DMS 273 (cell line): Measurements from ENCODE around the gene ZCCHC8.
"Not testable (repeated sequence)": the region's sequence is repeated elsewhere in the genome, so short reads cannot be mapped to it uniquely, and the experiment has no call there.

Source experiments
- DNase-seq: peaks from one replicate; lab custom pipeline; 2025; ENCODE audit not compliant: unreplicated experiment; lab: John Stamatoyannopoulos, UW

ZCCHC8 gene

DNA sequence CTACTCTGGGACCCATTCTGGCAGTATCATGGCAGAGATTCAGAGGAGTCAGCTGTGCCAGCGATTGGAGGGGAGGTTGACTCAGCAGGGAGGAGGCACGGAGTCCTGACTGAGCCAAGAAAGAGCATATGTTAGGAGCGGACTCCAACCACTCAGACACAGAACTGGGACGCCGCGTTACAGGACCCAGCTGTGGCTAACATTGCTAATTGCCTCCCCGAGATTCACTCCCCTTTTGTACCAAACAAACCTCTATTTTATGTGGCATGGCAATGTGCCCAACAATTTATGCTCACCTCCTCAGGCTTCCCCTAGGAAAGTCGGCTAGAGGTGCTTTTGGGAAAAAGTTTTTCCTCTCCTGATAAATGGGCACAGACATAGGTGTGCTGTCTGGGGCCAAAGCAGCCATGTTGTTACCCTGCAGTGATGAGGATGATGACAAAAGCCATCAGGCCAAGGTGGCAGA lies 63.0 kb downstream of the ZCCHC8 start:
- peak; percentile 95 for DNase-seq

DNA sequence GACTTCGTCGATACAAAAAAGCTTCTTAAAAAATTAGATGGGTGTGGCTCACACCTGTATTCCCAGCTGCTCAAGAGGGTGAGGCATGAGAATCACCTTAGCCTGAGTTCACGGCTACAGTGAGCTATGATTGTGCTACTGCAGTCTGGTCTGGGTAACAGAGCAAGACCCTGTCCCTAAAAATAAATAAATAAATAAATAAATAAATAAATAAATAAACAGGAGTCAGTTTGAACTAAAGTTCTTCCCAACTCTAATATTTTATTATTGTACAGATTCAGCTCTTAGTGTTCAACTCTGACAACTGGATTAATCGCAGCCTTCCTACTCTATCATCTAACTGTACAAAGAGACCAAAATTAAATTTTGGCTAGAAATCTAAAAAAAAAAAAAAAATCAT lies 65.5 kb downstream of the ZCCHC8 start:
- no peak for DNase-seq

DNA sequence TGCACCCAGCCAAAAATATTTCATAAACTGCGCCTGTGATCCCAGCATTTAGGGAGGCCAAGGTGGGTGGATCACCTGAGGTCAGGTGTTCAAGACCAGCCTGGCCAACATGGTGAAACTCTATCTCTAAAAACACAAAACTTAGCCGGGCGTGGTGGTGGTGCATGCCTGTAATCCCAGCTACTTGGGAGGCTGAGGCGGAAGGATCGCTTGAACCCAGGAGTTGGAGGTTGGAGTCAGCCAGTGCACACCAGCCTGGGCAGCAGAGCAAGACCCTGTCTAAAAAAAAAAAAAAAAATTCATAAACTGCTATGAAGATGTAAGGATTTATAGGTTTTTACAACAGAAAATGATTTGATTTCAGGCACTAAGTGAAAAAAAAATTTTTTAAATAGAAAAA lies 71.7 kb downstream of the ZCCHC8 start:
- DNase-seq = not testable (repeated sequence)

DNA sequence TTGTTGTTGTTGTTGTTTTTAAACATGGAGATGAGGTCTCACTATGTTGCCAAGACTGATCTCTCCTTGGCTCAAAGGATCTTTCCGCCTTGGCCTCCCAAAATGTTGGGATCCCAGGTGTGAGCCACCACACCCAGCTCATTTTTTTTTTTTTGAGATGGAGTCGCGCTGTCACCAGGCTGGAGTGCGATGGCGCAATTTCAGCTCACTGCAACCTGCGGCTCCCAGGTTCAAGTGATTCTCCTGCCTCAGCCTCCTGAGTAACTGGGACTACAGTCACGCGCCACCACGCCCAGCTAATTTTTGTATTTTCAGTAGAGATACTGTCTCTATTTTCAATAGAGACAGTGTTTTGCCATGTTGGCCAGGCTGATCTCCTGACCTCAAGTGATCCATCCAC lies 73.3 kb downstream of the ZCCHC8 start:
- DNase-seq = no peak

DNA sequence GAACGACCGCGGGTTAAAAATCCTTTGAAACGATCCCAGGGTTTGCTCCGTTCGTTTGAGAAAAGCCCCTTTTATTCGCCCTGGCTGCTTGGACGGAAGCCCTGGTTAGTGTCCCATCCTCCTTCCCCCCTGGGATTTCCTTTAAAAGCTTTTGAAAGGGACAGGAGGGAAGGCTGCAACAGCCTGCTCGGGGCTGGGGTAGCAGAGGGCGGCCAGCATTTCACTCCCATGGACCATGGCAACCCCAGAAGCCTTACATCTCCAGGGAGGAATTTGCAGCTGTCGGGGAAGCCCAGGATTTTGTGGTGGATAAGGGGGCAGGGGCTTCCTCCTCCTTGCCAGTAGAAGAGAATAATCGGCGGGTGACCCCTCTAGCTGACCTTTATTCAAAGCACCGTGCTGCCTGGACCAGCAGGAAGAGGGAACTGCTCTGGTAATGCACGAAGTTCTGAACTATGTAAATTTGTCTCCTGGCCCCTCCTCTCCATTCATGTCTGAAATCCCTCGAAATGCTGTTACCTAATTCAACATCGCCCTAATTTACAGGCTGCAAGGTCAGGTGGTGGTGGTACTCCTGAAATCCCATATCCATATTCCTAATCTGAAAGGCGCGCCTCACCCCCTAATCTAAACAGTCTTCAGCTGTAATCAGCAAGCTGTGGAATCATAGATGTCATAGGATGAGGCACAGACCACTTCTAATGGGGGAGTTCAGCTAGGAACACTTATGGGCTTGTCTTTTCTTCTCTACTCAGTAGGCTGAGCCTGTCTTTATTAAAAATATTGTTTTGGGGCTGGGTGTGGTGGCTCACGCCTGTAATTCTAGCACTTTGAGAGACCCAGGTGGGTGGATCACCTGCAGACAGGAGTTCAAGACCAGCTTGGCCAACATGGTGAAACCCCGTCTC lies 77.2 kb downstream of the ZCCHC8 start:
- DNase-seq = peak; percentile 54

DNA sequence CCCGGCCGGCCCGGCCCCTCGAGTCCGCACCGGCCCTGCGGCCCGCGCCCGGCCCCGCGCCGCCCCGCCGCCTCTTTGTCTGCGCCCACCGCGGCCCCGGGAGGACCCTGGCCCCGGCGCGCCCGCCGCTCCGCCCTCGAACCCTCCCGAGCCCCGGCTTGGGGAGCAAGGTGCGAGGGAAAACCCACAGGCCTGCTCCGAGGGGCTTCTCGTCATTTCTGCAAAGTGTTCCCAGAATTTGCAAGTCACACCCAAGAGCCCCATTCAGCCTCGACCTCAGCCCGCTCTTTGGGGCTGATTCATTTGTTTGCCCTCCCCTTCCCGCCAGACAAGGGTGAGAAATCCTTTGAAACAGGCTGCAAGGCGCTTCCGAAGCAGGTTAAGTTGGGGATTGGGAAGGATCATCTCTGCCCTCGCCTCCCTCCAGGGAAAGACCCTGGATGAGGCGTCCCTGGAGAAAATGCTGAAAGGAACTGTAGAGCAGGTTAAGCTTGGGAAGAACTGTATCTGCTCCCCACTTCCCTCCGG lies 77.9 kb downstream of the ZCCHC8 start:
- peak; percentile 59 for DNase-seq

DNA sequence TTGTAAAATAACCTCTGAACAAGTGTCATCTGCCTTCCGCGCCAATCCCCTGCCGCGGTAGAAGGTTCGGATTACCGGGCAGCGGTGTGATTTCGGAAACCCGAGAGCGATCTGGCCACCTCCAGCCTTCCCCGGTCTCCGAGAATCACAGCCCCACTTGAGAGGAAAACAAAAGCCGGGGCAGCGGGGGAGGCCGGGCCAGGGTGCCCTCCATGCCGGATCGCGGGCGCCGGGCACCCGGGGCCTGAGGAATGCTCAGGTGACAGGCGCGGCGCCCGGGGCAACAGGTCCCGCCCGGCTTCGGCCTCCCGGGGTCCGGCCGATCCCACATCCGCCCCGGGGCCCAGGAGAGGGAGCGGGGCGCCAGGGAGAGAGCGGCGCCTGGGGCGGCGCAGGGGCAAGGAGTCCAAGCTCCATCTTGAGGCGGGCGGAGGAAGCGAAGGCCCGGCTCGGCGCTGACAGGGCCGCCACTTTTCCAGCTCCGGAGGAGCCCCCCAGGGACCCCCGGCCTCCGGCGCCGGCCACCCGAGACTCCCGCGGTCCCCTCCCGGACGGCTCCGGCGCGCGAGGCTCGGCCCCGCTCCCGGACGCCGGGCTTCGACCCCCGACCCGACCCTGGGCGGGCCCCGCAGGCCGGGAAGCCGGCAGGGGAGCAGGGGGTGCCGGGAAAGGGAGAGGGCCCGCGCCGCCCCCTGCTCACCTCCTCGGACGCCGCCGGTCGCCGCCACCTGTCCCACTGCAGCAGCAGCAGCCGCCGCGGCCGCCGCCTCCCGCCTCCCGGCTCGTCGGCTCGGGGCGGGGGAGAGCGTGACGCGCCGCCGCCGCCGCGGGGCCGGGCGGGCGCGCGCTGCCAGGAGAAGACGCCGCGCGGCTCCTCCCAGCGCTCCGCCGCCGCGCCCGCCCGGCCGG lies 78.7 kb downstream of the ZCCHC8 start, which contains the start of gene CLIP1:
TSS of gene CLIP1 (minus strand) at position 849 of the 909 bp plus-strand sequence. CDS start 42,217 bp downstream, outside the sequence.
- DNase-seq = peak; percentile 82
